HCT116 (cell line): ENCODE measurements around the gene CTXN3. TPM values are rescaled to one million over a fixed set of nuclear protein-coding genes. Genes with fewer than 3 reads are reported as not detected.

Source experiments
- ATAC-seq: fragments of 200-7000 bp; cut with Tn5 transposase; 2 replicates; pipeline ENCODE4 v1.9.1; 2020; ENCODE audit warnings: mild to moderate bottlenecking, moderate library complexity
- BruUV-seq: library from RNA; stranded (reverse); fragments of 400-500 nt; replicated peaks from 2 replicates; lab custom pipeline; 2021; lab: Mats Ljungman, UMichigan
- CTCF ChIA-PET: fragments of 300-600 bp; sonication (Branson Sonifier 250); formaldehyde crosslinking; loops from one replicate; lab custom pipeline; 2021; ENCODE audit warnings: antibody characterized with exemption; lab: Charles Lee
- POLR2A ChIA-PET: fragments of 300-600, 350-600 bp; sonication (Branson Sonifier 250); formaldehyde crosslinking; loops from one replicate; lab custom pipeline; 2021; ENCODE audit warnings: antibody characterized with exemption; lab: Charles Lee
- RAD21 ChIA-PET, 2 experiments: fragments of 300-600 bp; sonication (Branson Sonifier 250); formaldehyde crosslinking; loops; one replicate each; lab custom pipeline; 2023; ENCODE audit warnings: low total read pairs in 2 of 2; ENCODE audit not compliant: uncharacterized antibody in 2 of 2, unreplicated experiment in 2 of 2, low non-redundant PET in 1 of 2; lab: Charles Lee
- DNase-seq: peaks from one replicate; pipeline ENCODE4 v3.0.0-alpha.2; 2010; ENCODE audit warnings: low read depth, low spot score
- H2AFZ ChIP-seq: fragments of 200-600 bp; shearing (Covaris generic), sonication (generic); 2 replicates; pipeline ENCODE4 v1.6.1; 2017; ENCODE audit warnings: low read depth, mixed run types, mixed read lengths, antibody characterized with exemption, low read length; ENCODE audit not compliant: poor library complexity, severe bottlenecking
- H3K27ac ChIP-seq: 2 replicates; pipeline ENCODE4 v1.5.1; 2012; ENCODE audit warnings: low read depth, low read length
- H3K27me3 ChIP-seq: fragments of 200-600 bp; sonication (generic); 2 replicates; pipeline ENCODE4 v1.6.1; 2016; ENCODE audit warnings: mixed run types, low read length, mixed read lengths; ENCODE audit not compliant: insufficient read depth
- H3K36me3 ChIP-seq, 2 experiments: fragments of 200-500 bp in 1 of 2; fragments of 200-600 bp in 1 of 2; sonication (Bioruptor generic) in 1 of 2; sonication (generic) in 1 of 2; 2 replicates each; pipeline versions ENCODE4 v1.5.1 to v1.6.1; 2014 to 2016; ENCODE audit warnings: low read length in 2 of 2, inconsistent platforms in 1 of 2, mixed read lengths in 1 of 2, mixed run types in 1 of 2; ENCODE audit not compliant: insufficient read depth in 2 of 2, control insufficient read depth in 1 of 2
- H3K4me1 ChIP-seq, 2 experiments: fragments of 200-600 bp in 1 of 2; sonication (generic) in 1 of 2; 2 replicates each; pipeline versions ENCODE4 v1.5.1 to v1.6.1; 2012 to 2017; ENCODE audit warnings: low read length in 2 of 2, inconsistent platforms in 1 of 2, mild to moderate bottlenecking in 1 of 2, mixed read lengths in 1 of 2, mixed run types in 1 of 2, moderate library complexity in 1 of 2; ENCODE audit not compliant: insufficient read depth in 2 of 2, control insufficient read depth in 1 of 2
- H3K4me2 ChIP-seq: fragments of 200-600 bp; sonication (generic); 2 replicates; pipeline ENCODE4 v1.6.1; 2017; ENCODE audit warnings: mixed run types, low read length, mixed read lengths
- H3K4me3 ChIP-seq, 2 experiments: fragments of 200-600 bp in 1 of 2; sonication (generic) in 1 of 2; replicated peaks in 1 of 2; 2 replicates each; pipeline ENCODE4 v1.5.1; 2011 to 2016; ENCODE audit warnings: low read length in 2 of 2, control low read depth in 1 of 2, low read depth in 1 of 2, mild to moderate bottlenecking in 1 of 2, mixed read lengths in 1 of 2, mixed run types in 1 of 2
- H3K79me2 ChIP-seq: fragments of 200-600 bp; sonication (generic); 2 replicates; pipeline ENCODE4 v1.6.1; 2017; ENCODE audit warnings: mild to moderate bottlenecking, mixed run types, low read length, moderate library complexity, mixed read lengths; ENCODE audit not compliant: insufficient read depth
- H3K9ac ChIP-seq: fragments of 200-600 bp; sonication (generic); 2 replicates; pipeline ENCODE4 v1.6.1; 2016; ENCODE audit warnings: low read length, mixed read lengths
- H3K9me2 ChIP-seq: fragments of 200-600 bp; sonication (generic), shearing (Covaris generic); 2 replicates; pipeline ENCODE4 v1.6.1; 2017; ENCODE audit warnings: mixed run types, mild to moderate bottlenecking, moderate library complexity; ENCODE audit not compliant: insufficient read depth
- H3K9me3 ChIP-seq, 2 experiments: fragments of 200-500 bp in 1 of 2; fragments of 200-600 bp in 1 of 2; sonication (Bioruptor generic) in 1 of 2; sonication (generic) in 1 of 2; 2 replicates each; pipeline ENCODE4 v1.6.1; 2014 to 2017; ENCODE audit warnings: low read length in 2 of 2, mixed read lengths in 2 of 2, inconsistent platforms in 1 of 2, low read depth in 1 of 2, mild to moderate bottlenecking in 1 of 2, mixed run types in 1 of 2, moderate library complexity in 1 of 2; ENCODE audit not compliant: control insufficient read depth in 1 of 2, insufficient read depth in 1 of 2
- H4K20me1 ChIP-seq: fragments of 200-600 bp; sonication (generic), shearing (Covaris generic); 2 replicates; pipeline ENCODE4 v1.6.1; 2017; ENCODE audit warnings: mixed run types, mild to moderate bottlenecking, moderate library complexity; ENCODE audit not compliant: insufficient read depth
- EZH2 ChIP-seq: fragments of 200-600 bp; sonication (generic); IDR thresholded peaks from 2 replicates; pipeline ENCODE4 v1.6.1; 2017; ENCODE audit warnings: antibody characterized with exemption, mixed run types
- EZH2phosphoT487 ChIP-seq: fragments of 200-600 bp; IDR thresholded peaks from 2 replicates; pipeline ENCODE4 v1.6.1; 2018; ENCODE audit warnings: antibody characterized with exemption, borderline replicate concordance
- POLR2A ChIP-seq: IDR thresholded peaks from 2 replicates; pipeline ENCODE4 v1.7.0; 2011; ENCODE audit warnings: borderline replicate concordance; ENCODE audit not compliant: insufficient read depth, insufficient read length; ENCODE audit errors: extremely low read depth
- POLR2AphosphoS5 ChIP-seq: IDR thresholded peaks from 2 replicates; pipeline ENCODE4 v1.6.1; 2011; ENCODE audit warnings: mild to moderate bottlenecking, low read depth, low read length, moderate library complexity
- YY1 ChIP-seq: IDR thresholded peaks from 2 replicates; pipeline ENCODE4 v1.6.1; 2011; ENCODE audit warnings: low read length, low read depth, moderate library complexity, mild to moderate bottlenecking; ENCODE audit not compliant: insufficient replicate concordance; ENCODE audit errors: extremely low read depth
- ZNF274 ChIP-seq: fragments of 200-500 bp; sonication (Bioruptor generic); IDR thresholded peaks from 2 replicates; pipeline ENCODE4 v1.6.1; 2014; ENCODE audit warnings: mild to moderate bottlenecking, low read depth, low read length, inconsistent platforms
- intact Hi-C: fragments of 100-400 bp; cut with micrococcal nuclease; formaldehyde crosslinking; loops from 2 replicates; pipeline ENCODE4 v1.10.0; 2022
- total RNA-seq: library from RNA; stranded (reverse); gene quantifications from one replicate; pipeline ENCODE4 v1.2.1, GENCODE V29; 2021; ENCODE audit not compliant: unreplicated experiment
- TF ChIP-seq, protein P1 (sequence below), 3 experiments: fragments of 200-600 bp in 1 of 3; sonication (generic) in 1 of 3; IDR thresholded peaks in 2 of 3; conservative IDR thresholded peaks in 1 of 3; 2 replicates each; pipeline ENCODE4 v1.5.1; 2012 to 2017; ENCODE audit warnings: low read depth in 2 of 3, low read length in 2 of 3, antibody characterized with exemption in 1 of 3, borderline replicate concordance in 1 of 3, control low read depth in 1 of 3, mild to moderate bottlenecking in 1 of 3, mixed read lengths in 1 of 3, mixed run types in 1 of 3, moderate library complexity in 1 of 3; ENCODE audit not compliant: insufficient read depth in 1 of 3

CTXN3 gene
- total RNA-seq, 1 experiment from 2014 or later = not detected

DNA sequence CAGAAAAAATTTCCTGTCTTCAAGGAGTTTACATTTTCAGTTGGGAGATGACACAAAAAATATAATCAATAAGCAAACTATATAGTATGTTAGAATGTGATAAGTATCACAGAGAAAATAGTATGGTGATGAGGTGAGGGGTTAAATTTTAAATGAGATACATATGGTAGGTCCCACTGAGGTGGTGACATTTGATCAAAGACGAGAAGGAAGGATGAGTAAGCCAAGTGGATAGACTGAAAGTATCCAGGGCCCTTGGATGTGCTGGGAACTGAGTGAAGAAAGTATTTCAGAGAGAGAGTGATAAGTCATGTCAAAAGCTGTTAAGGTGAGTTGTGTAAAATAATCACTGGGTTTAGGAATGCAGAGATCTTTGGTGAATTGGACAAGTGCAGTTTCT is 57.8 kb downstream of the CTXN3 start:
- H3K27me3 ChIP-seq = no peaks in the 10 kb centered on the region
- H3K4me3 ChIP-seq = no peak overlapping the region
- TF ChIP-seq YY1 (no peak), POLR2A (no peak), EZH2phosphoT487 (no peak)
- TF ChIP-seq, protein P1, sequence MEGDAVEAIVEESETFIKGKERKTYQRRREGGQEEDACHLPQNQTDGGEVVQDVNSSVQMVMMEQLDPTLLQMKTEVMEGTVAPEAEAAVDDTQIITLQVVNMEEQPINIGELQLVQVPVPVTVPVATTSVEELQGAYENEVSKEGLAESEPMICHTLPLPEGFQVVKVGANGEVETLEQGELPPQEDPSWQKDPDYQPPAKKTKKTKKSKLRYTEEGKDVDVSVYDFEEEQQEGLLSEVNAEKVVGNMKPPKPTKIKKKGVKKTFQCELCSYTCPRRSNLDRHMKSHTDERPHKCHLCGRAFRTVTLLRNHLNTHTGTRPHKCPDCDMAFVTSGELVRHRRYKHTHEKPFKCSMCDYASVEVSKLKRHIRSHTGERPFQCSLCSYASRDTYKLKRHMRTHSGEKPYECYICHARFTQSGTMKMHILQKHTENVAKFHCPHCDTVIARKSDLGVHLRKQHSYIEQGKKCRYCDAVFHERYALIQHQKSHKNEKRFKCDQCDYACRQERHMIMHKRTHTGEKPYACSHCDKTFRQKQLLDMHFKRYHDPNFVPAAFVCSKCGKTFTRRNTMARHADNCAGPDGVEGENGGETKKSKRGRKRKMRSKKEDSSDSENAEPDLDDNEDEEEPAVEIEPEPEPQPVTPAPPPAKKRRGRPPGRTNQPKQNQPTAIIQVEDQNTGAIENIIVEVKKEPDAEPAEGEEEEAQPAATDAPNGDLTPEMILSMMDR (IDR thresholded peaks at IDR 0.05 in 2 of 3, conservative IDR thresholded peaks at IDR 0.05 in 1 of 3; ENCODE audit: borderline replicate concordance in 1 of 3, insufficient read depth in 1 of 3, low read depth in 2 of 3, low read length in 2 of 3) = no peak
- no TSS peak for BruUV-seq
- H3K9me2 ChIP-seq = no peaks in the 10 kb centered on the region
- peaks cover 4 to 8% of the 10 kb centered on the region in 2 experiments; a peak in 3 of 4 replicates for H3K4me1 ChIP-seq
- CTCF ChIA-PET = no interaction called here
- H3K36me3 ChIP-seq = no peaks in the 10 kb centered on the region
- RAD21 ChIA-PET = no interaction called here
- DNase-seq (no peak), ATAC-seq (no peak)
- no peak overlapping the region for H3K27ac ChIP-seq
- H3K9me3 ChIP-seq = no peaks in the 10 kb centered on the region
- H3K4me2 ChIP-seq = no peak overlapping the region
- POLR2A ChIA-PET = no interaction called here
- no peaks in the 10 kb centered on the region for H3K79me2 ChIP-seq
- no peaks in the 10 kb centered on the region for H4K20me1 ChIP-seq
- no peak overlapping the region for H2AFZ ChIP-seq
- H3K9ac ChIP-seq = no peak overlapping the region
- intact Hi-C loops = no loop called here

DNA sequence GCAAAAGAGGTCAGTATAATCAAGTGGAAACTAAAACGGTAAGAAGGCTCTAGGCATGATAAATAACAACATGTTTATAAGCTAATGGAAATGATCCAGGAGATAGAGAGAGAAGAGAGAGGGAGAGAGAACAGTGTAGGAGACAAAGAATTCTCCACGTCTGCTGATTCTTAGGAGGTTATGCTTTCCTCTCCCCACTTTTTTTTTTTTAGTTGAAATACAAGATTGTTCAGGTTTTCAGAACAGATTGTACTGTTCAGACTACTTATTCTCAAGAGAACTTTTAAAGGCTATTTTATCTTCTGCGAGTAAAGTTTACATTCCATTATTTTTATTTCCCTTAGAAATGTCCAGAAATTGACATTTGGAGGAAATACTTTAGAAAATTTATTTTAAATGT is 58.3 kb downstream of the CTXN3 start:
- Histone ChIP-seq H3K27me3 (no peaks in the 10 kb centered on the region), H4K20me1 (no peaks in the 10 kb centered on the region), H3K4me2 (no peak overlapping the region), H3K79me2 (no peaks in the 10 kb centered on the region), H3K36me3 (no peaks in the 10 kb centered on the region), H3K4me3 (no peak overlapping the region), H2AFZ (no peak overlapping the region), H3K4me1 (peaks cover 4 to 8% of the 10 kb centered on the region in 2 experiments; a peak in 3 of 4 replicates), H3K9ac (no peak overlapping the region), H3K9me3 (no peaks in the 10 kb centered on the region), H3K27ac (no peak overlapping the region), H3K9me2 (no peaks in the 10 kb centered on the region)
- intact Hi-C loops = no loop called here
- BruUV-seq = no TSS peak
- ChIA-PET CTCF (no interaction called here), POLR2A (no interaction called here), RAD21 (no interaction called here)
- ATAC-seq = no peak
- TF ChIP-seq EZH2 (no peak), POLR2AphosphoS5 (no peak), ZNF274 (no peak)
- no peak for DNase-seq

Other genes starting within 250 kb of the CTXN3 start
- gene PRRC1, start 131.4 kb upstream of the CTXN3 start, total RNA-seq = 53.2 TPM
- gene CCDC192, start 54.3 kb downstream of the CTXN3 start, total RNA-seq = not detected